Parietal lobe (tissue), 1 donor: ENCODE data around the gene DKK3. TPM values are rescaled to one million over a fixed set of nuclear protein-coding genes. Genes with fewer than 3 reads are reported as not detected.

Experiments used
- total RNA-seq: library from RNA; depleted of rRNA; stranded (reverse); fragments of >200 nt; gene quantifications from one replicate; pipeline ENCODE4 v1.2.3, GENCODE V29; 2014

DKK3 gene
- total RNA-seq: 226 TPM

DNA sequence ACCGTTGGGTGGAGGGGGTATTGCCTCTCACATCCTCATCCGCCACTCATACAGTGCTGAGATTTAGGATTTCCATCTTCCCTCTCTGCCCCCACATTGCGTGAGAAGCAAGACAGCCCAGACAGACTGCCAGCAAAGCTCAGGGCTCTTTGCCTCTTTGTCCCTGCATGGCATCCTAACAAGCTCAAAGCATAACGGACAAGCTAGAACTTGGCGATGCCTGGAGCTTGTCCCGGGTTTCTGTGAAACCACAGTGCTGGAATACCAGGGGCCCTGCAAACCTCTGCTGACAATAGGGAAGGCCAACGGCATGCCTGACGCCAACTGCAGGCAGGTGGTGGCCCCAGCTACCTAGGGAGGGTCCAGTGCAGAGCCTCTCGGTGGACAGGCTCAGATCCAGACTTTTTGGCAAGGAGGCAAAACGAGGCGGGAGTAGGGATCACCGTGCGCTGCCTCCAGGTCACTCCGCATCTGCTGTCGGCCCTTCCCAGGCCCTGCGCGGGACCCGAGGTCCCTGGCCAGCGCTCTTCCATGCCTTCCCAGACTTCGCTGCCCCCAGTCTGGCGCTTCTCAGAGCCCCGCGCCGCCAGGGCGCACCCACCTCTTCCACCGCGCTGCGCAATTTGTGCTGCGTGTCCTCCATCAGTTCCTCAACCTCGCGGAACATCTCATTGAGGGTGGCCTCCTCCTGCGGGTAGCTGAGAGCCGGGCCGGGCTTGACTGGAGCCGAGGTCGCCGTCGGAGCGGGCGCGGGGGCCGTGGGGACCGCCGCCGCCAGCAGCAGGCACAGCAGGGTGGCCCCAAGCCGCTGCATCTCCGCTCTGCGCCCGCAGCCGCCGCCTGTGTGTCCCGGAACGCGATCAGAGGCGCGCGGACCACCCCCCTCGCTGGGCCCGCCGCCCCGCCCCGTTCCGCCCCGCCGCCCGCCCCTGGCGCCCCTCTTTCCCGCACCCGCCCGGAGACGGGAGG, at the start of gene DKK3:
DKK3 (minus strand) TSS at position 858 of the 969 bp plus-strand sequence; CDS start at position 814, 44 bp downstream.

Other genes with a start within 250 kb of the DKK3 start
- gene USP47, start 166.7 kb downstream of the DKK3 start, total RNA-seq: 180 TPM
- 27.2 TPM for gene MICAL2, start 102.0 kb upstream of the DKK3 start, total RNA-seq